Thyroid gland (tissue), 4 donors: ENCODE results near the gene CDH4.

Experiments
- POLR2A ChIP-seq, 2 donors: fragments of 450-650 bp; IDR thresholded peaks; one replicate each; pipeline ENCODE4 v1.6.1; 2017; ENCODE audit warnings: antibody characterized with exemption in 2 of 2, mild to moderate bottlenecking in 2 of 2, moderate library complexity in 1 of 2
- TF ChIP-seq, protein P1 (sequence below), 6 experiments: fragments of 200-600 bp in 3 of 6; fragments of 450-650 bp in 3 of 6; sonication (generic) in 3 of 6; IDR thresholded peaks; one replicate each; pipeline ENCODE4 v1.5.1; 2016 to 2019; ENCODE audit warnings: antibody characterized with exemption in 6 of 6, mild to moderate bottlenecking in 2 of 6, inconsistent platforms in 1 of 6, moderate library complexity in 1 of 6

DNA sequence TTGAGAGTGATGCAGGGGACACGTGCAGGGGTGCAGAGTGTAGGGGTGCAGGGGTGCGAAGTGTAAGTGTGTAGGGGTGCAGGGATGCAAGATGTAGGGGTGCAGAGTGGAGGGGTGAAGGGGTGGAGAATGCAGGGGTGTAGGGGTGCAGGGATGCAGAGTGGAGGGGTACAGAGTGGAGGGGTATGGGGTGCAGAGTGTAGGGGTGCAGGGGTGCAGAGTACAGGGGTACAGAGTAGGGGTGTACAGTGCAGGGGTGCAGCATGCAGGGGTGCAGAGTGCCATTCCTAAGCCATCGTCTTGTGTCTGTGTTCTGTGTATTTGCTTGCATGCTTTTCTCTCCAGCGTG is 468.3 kb downstream of the CDH4 start:
- TF ChIP-seq, protein P1, sequence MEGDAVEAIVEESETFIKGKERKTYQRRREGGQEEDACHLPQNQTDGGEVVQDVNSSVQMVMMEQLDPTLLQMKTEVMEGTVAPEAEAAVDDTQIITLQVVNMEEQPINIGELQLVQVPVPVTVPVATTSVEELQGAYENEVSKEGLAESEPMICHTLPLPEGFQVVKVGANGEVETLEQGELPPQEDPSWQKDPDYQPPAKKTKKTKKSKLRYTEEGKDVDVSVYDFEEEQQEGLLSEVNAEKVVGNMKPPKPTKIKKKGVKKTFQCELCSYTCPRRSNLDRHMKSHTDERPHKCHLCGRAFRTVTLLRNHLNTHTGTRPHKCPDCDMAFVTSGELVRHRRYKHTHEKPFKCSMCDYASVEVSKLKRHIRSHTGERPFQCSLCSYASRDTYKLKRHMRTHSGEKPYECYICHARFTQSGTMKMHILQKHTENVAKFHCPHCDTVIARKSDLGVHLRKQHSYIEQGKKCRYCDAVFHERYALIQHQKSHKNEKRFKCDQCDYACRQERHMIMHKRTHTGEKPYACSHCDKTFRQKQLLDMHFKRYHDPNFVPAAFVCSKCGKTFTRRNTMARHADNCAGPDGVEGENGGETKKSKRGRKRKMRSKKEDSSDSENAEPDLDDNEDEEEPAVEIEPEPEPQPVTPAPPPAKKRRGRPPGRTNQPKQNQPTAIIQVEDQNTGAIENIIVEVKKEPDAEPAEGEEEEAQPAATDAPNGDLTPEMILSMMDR (IDR thresholded peaks at IDR 0.05) = no peak
- TF ChIP-seq POLR2A (IDR thresholded peaks at IDR 0.05) = no peak
